ENCODE measurements around the gene TREML4.

Gene TREML4

DNA sequence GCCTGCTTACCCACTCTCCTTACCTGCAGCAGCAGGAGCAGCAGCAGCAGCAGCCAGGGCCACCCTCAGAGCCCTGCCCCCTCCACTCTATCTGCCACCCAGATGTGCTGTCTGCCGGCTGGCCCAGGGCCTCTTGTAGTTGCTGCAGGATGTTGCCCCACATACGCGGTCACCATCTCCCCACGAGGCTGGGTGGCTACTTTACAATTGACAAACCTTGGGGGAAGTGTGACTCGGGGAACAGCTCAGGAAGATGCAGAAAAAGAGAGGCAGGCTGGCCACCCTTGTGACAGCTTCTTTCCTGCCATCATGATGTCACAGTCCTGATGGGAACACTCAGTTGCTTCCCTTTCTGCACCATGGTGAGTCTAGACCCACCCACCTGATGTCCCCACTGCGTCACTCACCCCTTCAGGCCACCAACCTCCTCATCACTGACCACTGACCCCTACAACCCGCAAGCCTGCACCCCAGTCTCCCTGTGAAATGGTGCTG is 43.8 kb downstream of the TREML4 start:
- H2AFZ ChIP-seq: no peak overlapping the region
- no peaks in the 10 kb centered on the region for H3K79me2 ChIP-seq
- H3K9ac ChIP-seq: no peak overlapping the region
- H3K4me1 ChIP-seq: no peaks in the 10 kb centered on the region
- no peaks in the 10 kb centered on the region for H3K9me3 ChIP-seq (ENCODE audit: control insufficient read depth, low read length)
- H3K27ac ChIP-seq: no peak overlapping the region
- H3K4me3 ChIP-seq (ENCODE audit: low read depth, low read length): no peak overlapping the region
- TF ChIP-seq, protein P1, sequence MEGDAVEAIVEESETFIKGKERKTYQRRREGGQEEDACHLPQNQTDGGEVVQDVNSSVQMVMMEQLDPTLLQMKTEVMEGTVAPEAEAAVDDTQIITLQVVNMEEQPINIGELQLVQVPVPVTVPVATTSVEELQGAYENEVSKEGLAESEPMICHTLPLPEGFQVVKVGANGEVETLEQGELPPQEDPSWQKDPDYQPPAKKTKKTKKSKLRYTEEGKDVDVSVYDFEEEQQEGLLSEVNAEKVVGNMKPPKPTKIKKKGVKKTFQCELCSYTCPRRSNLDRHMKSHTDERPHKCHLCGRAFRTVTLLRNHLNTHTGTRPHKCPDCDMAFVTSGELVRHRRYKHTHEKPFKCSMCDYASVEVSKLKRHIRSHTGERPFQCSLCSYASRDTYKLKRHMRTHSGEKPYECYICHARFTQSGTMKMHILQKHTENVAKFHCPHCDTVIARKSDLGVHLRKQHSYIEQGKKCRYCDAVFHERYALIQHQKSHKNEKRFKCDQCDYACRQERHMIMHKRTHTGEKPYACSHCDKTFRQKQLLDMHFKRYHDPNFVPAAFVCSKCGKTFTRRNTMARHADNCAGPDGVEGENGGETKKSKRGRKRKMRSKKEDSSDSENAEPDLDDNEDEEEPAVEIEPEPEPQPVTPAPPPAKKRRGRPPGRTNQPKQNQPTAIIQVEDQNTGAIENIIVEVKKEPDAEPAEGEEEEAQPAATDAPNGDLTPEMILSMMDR (IDR thresholded peaks at IDR 0.05): no peak
- H3K4me2 ChIP-seq (ENCODE audit: low read length): no peak overlapping the region
- no peaks in the 10 kb centered on the region for H3K27me3 ChIP-seq (ENCODE audit: control insufficient read depth, insufficient read depth, low read length)
- H3K36me3 ChIP-seq (ENCODE audit: control insufficient read depth, insufficient read depth, low read length): no peaks in the 10 kb centered on the region

DNA sequence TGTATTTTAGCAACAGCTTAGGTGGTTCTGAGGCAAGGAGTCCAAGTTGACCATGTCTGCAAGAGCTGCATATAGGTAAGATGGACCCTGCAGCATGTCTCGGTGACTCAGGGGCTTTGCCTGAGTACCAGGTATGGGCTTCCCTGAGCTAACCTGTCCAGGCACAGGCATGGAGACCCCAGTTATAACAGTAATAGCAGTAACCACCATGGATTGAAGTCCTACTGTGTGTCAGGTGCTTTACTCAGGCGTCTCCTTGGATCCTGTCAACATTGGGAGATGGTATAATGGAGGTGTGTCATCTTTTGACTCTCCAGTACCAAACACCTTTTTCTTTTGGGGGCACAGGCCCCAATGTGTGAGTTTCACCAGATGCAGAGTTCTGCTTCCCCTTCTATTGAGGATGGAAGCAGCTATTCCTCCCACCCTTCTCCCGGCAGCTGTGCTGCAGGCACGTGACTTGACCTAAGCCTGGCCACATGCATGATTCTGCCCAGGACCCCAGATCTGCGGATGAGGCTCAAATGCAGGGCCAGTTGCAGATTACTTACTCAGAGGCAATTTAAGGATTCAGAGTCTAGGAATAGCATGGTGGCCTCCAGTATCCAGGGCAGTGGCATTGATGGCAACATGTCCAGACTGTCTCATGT is 44.6 kb downstream of the TREML4 start:
- H3K36me3 ChIP-seq (ENCODE audit: control insufficient read depth, insufficient read depth, low read length): no peaks in the 10 kb centered on the region
- H3K27me3 ChIP-seq (ENCODE audit: control insufficient read depth, insufficient read depth, low read length): no peaks in the 10 kb centered on the region
- no peak overlapping the region for H2AFZ ChIP-seq
- H3K4me3 ChIP-seq (ENCODE audit: low read depth, low read length): no peak overlapping the region
- H3K4me2 ChIP-seq (ENCODE audit: low read length): no peak overlapping the region
- H3K4me1 ChIP-seq: no peaks in the 10 kb centered on the region
- H3K9ac ChIP-seq: no peak overlapping the region
- H3K79me2 ChIP-seq: no peaks in the 10 kb centered on the region
- TF ChIP-seq, protein P1 (IDR thresholded peaks at IDR 0.05): no peak
- no peak overlapping the region for H3K27ac ChIP-seq
- no peaks in the 10 kb centered on the region for H3K9me3 ChIP-seq (ENCODE audit: control insufficient read depth, low read length)

DNA sequence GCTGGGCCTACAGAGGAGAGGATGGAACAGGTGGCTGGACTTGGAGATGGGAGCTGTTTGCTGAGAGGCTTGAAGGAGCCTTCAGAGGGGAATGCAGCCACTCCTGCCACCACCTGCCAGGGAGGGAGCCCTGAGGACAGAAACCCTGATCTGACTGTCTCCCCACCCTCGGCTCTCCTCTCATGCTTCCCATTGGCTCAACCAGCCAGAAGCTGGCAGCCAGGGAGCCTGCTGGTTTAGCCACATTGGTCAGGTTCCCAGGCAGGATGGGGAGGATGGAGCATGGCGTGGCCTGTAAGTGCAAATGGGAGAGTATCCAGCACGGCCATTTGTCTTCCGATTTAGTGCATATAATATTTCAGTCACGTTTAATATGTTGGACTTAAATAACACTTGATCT is 45.6 kb downstream of the TREML4 start:
- Histone ChIP-seq H3K4me2 (ENCODE audit: low read length) (no peak overlapping the region), H3K4me1 (no peaks in the 10 kb centered on the region), H3K9ac (no peak overlapping the region), H2AFZ (no peak overlapping the region), H3K27ac (no peak overlapping the region), H3K36me3 (ENCODE audit: control insufficient read depth, insufficient read depth, low read length) (no peaks in the 10 kb centered on the region), H3K79me2 (no peaks in the 10 kb centered on the region), H3K4me3 (ENCODE audit: low read depth, low read length) (no peak overlapping the region), H3K9me3 (ENCODE audit: control insufficient read depth, low read length) (no peaks in the 10 kb centered on the region), H3K27me3 (ENCODE audit: control insufficient read depth, insufficient read depth, low read length) (no peaks in the 10 kb centered on the region)
- TF ChIP-seq, protein P1 (IDR thresholded peaks at IDR 0.05): no peak

DNA sequence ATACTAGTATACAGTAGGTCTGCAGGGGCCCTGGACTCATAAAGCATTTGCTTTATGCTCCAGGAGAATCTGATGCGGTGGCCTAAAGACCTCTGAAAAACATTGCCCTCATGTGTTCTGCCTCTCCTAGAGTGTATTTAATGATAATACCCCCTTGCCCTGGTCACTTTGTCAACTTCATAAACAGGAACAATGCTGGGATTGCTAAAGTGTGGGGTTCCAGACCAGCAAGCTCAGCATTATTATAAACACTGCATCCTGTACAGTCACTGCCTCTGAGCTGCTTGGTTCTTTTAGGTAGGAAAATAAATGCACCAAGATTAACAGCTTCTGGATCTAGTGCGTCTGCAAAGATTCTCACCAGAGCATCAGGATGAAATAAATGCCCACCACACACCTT is 46.1 kb downstream of the TREML4 start:
- Histone ChIP-seq H3K4me3 (ENCODE audit: low read depth, low read length) (no peak overlapping the region), H3K27me3 (ENCODE audit: control insufficient read depth, insufficient read depth, low read length) (no peaks in the 10 kb centered on the region), H3K36me3 (ENCODE audit: control insufficient read depth, insufficient read depth, low read length) (no peaks in the 10 kb centered on the region), H3K9ac (no peak overlapping the region), H3K27ac (no peak overlapping the region), H3K4me1 (no peaks in the 10 kb centered on the region), H3K4me2 (ENCODE audit: low read length) (no peak overlapping the region), H2AFZ (no peak overlapping the region), H3K9me3 (ENCODE audit: control insufficient read depth, low read length) (no peaks in the 10 kb centered on the region), H3K79me2 (no peaks in the 10 kb centered on the region)
- TF ChIP-seq, protein P1 (IDR thresholded peaks at IDR 0.05): no peak

DNA sequence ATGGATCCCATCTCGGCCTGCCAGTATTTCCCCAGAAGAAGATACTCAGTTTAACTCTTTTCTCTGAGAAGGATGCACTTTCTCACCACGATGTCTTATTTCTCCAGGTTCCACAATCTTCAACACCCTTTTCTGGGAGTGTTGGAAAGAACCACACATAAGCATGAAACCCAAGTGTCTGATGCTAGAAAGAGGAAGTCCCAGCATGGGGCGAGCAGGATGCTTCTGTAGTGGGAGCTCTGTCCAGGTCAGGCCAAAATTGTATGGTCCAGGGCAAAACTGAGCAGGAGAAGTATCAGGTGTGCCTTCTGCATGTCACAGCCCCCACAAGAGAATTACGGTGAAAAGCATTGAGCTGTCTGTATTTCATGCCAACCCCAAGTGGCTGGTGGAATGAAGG is 47.3 kb downstream of the TREML4 start:
- Histone ChIP-seq H3K36me3 (ENCODE audit: control insufficient read depth, insufficient read depth, low read length) (no peaks in the 10 kb centered on the region), H3K4me1 (no peaks in the 10 kb centered on the region), H3K27me3 (ENCODE audit: control insufficient read depth, insufficient read depth, low read length) (no peaks in the 10 kb centered on the region), H3K4me2 (ENCODE audit: low read length) (no peak overlapping the region), H3K27ac (no peak overlapping the region), H3K9me3 (ENCODE audit: control insufficient read depth, low read length) (no peaks in the 10 kb centered on the region), H3K9ac (no peak overlapping the region), H3K79me2 (no peaks in the 10 kb centered on the region), H3K4me3 (ENCODE audit: low read depth, low read length) (no peak overlapping the region), H2AFZ (no peak overlapping the region)
- TF ChIP-seq, protein P1 (IDR thresholded peaks at IDR 0.05): no peak
